A673 (cell line): ENCODE results near the gene CEP20.

Experiments
- EZH2 ChIP-seq: fragments of 200-600 bp; sonication (generic); IDR thresholded peaks from 2 replicates; pipeline ENCODE4 v1.6.1; 2017; ENCODE audit warnings: borderline replicate concordance, low read depth, mild to moderate bottlenecking, mixed read lengths, antibody characterized with exemption, low read length; ENCODE audit not compliant: poor library complexity, severe bottlenecking
- TF ChIP-seq, protein P1 (sequence below): fragments of 300-800, 200-600 bp; sonication (generic); conservative IDR thresholded peaks from 2 replicates; pipeline ENCODE4 v1.5.1; 2017; ENCODE audit warnings: low read depth, mild to moderate bottlenecking, antibody characterized with exemption, low read length, moderate library complexity, mixed read lengths

DNA sequence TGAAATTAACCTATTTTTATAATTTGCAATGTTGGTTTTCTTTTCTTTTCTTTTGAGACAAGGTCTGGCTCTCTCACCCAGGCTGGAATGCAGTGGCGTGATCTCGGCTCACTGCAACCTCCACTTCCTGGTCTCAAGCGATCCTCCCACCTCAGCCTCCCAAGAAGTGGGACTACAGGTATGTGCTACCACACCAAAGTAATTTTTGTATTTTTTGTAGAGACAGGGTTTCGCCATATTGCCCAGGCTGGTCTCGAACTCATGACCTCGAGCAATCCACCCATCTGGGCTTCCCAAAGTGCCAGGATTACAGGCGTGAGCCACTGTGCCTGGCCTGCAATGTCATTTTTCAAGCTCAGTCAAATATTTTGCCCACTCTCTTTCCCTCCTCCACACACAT is 67.6 kb downstream of the CEP20 start:
- TF ChIP-seq, protein P1, sequence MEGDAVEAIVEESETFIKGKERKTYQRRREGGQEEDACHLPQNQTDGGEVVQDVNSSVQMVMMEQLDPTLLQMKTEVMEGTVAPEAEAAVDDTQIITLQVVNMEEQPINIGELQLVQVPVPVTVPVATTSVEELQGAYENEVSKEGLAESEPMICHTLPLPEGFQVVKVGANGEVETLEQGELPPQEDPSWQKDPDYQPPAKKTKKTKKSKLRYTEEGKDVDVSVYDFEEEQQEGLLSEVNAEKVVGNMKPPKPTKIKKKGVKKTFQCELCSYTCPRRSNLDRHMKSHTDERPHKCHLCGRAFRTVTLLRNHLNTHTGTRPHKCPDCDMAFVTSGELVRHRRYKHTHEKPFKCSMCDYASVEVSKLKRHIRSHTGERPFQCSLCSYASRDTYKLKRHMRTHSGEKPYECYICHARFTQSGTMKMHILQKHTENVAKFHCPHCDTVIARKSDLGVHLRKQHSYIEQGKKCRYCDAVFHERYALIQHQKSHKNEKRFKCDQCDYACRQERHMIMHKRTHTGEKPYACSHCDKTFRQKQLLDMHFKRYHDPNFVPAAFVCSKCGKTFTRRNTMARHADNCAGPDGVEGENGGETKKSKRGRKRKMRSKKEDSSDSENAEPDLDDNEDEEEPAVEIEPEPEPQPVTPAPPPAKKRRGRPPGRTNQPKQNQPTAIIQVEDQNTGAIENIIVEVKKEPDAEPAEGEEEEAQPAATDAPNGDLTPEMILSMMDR = no peak
- TF ChIP-seq EZH2 = no peak
